ENCODE results near the gene SYNGR3. TPM values are rescaled to one million over a fixed set of nuclear protein-coding genes. Genes with fewer than 3 reads are reported as not detected.

SYNGR3 gene
- total and polyA plus RNA-seq, 2 of the 13 experiments (the other 11 are each of a cell fraction or from before 2014, with no cell fraction given) = 0.97 to 5.7 TPM

DNA sequence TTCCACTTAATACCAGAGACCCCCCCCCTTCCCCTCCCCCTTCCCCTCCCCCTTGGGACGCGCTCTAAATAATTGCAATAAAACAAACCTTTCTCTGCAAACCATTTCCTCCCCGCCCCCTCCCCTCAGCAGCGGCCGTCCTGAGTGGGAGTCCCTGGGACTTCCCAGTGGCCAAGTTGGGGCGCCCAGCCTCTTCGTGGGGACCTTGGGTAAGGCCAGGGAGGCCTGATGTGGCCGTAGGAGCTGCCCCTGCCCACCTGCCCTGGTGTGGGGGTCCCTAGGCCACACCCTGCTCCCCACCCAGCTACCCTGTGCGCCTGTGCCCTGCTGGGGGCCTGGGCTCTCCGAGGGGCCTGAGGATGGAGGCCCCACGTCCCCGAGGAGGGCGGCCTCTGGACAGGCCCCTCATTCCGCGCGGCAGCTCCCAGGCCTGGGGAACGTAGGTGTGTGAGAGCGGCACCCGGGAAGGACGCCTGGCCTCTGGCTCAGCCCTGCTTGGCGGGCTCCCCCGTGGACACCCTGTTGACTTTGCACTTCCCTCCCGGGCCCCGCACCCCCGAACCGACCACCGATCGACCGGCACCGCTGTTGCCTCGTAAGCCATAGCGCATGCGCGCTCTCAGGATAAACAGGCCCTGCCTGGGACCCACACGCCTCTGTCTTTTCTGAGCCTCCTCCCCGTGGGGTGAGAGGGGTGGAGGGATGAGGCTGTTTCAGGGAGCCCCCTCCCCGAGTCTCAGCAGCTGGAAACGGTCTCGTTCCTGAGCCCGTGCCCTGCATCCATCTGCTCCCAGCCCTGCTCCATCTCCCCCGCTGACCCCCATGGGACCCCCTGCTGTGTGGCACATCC is 48.8 kb downstream of the SYNGR3 start (continued):
- TF ChIP-seq, protein P1, sequence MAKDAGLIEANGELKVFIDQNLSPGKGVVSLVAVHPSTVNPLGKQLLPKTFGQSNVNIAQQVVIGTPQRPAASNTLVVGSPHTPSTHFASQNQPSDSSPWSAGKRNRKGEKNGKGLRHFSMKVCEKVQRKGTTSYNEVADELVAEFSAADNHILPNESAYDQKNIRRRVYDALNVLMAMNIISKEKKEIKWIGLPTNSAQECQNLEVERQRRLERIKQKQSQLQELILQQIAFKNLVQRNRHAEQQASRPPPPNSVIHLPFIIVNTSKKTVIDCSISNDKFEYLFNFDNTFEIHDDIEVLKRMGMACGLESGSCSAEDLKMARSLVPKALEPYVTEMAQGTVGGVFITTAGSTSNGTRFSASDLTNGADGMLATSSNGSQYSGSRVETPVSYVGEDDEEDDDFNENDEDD (CRISPR knock-in tag; IDR thresholded peaks at IDR 0.05; ENCODE audit: borderline replicate concordance) = peak; percentile 10; the same call in 1 of the 2 replicates
- TF ChIP-seq ZNF614 (CRISPR knock-in tag; IDR thresholded peaks at IDR 0.05; ENCODE audit: borderline replicate concordance) (no peak), FOXK1 (CRISPR knock-in tag; IDR thresholded peaks at IDR 0.05; ENCODE audit: borderline replicate concordance, low read depth) (no peak), AKAP8 (CRISPR knock-in tag; IDR thresholded peaks at IDR 0.05) (peak; percentile 26; the same call in 1 of the 2 replicates), CHD2 (IDR thresholded peaks at IDR 0.05; ENCODE audit: low read depth, low read length) (no peak), RORA (CRISPR knock-in tag; IDR thresholded peaks at IDR 0.05) (no peak), MAZ (IDR thresholded peaks at IDR 0.05; ENCODE audit: borderline replicate concordance, low read depth, low read length) (no peak), MAZ (CRISPR knock-in tag; IDR thresholded peaks at IDR 0.05; ENCODE audit: low read depth) (0 out of 2 replicates have a peak, but pooled peaks have one; percentile 2), HDAC6 (IDR thresholded peaks at IDR 0.05; ENCODE audit: low read depth, low read length) (no peak), ZNF83 (CRISPR knock-in tag; IDR thresholded peaks at IDR 0.05; ENCODE audit: borderline replicate concordance) (no peak)
- TF ChIP-seq, protein P2, sequence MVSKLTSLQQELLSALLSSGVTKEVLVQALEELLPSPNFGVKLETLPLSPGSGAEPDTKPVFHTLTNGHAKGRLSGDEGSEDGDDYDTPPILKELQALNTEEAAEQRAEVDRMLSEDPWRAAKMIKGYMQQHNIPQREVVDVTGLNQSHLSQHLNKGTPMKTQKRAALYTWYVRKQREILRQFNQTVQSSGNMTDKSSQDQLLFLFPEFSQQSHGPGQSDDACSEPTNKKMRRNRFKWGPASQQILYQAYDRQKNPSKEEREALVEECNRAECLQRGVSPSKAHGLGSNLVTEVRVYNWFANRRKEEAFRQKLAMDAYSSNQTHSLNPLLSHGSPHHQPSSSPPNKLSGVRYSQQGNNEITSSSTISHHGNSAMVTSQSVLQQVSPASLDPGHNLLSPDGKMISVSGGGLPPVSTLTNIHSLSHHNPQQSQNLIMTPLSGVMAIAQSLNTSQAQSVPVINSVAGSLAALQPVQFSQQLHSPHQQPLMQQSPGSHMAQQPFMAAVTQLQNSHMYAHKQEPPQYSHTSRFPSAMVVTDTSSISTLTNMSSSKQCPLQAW (CRISPR knock-in tag; IDR thresholded peaks at IDR 0.05) = no peak
- TF ChIP-seq, protein P3, sequence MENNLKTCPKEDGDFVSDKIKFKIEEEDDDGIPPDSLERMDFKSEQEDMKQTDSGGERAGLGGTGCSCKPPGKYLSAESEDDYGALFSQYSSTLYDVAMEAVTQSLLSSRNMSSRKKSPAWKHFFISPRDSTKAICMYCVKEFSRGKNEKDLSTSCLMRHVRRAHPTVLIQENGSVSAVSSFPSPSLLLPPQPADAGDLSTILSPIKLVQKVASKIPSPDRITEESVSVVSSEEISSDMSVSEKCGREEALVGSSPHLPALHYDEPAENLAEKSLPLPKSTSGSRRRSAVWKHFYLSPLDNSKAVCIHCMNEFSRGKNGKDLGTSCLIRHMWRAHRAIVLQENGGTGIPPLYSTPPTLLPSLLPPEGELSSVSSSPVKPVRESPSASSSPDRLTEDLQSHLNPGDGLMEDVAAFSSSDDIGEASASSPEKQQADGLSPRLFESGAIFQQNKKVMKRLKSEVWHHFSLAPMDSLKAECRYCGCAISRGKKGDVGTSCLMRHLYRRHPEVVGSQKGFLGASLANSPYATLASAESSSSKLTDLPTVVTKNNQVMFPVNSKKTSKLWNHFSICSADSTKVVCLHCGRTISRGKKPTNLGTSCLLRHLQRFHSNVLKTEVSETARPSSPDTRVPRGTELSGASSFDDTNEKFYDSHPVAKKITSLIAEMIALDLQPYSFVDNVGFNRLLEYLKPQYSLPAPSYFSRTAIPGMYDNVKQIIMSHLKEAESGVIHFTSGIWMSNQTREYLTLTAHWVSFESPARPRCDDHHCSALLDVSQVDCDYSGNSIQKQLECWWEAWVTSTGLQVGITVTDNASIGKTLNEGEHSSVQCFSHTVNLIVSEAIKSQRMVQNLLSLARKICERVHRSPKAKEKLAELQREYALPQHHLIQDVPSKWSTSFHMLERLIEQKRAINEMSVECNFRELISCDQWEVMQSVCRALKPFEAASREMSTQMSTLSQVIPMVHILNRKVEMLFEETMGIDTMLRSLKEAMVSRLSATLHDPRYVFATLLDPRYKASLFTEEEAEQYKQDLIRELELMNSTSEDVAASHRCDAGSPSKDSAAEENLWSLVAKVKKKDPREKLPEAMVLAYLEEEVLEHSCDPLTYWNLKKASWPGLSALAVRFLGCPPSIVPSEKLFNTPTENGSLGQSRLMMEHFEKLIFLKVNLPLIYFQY (CRISPR knock-in tag; IDR thresholded peaks at IDR 0.05; ENCODE audit: borderline replicate concordance) = no peak
- TF ChIP-seq, protein P4, sequence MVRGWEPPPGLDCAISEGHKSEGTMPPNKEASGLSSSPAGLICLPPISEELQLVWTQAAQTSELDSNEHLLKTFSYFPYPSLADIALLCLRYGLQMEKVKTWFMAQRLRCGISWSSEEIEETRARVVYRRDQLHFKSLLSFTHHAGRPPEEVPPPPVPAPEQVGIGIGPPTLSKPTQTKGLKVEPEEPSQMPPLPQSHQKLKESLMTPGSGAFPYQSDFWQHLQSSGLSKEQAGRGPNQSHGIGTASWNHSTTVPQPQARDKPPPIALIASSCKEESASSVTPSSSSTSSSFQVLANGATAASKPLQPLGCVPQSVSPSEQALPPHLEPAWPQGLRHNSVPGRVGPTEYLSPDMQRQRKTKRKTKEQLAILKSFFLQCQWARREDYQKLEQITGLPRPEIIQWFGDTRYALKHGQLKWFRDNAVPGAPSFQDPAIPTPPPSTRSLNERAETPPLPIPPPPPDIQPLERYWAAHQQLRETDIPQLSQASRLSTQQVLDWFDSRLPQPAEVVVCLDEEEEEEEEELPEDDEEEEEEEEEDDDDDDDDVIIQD (CRISPR knock-in tag; IDR thresholded peaks at IDR 0.05; ENCODE audit: low read depth) = no peak
- TF ChIP-seq, protein P5, sequence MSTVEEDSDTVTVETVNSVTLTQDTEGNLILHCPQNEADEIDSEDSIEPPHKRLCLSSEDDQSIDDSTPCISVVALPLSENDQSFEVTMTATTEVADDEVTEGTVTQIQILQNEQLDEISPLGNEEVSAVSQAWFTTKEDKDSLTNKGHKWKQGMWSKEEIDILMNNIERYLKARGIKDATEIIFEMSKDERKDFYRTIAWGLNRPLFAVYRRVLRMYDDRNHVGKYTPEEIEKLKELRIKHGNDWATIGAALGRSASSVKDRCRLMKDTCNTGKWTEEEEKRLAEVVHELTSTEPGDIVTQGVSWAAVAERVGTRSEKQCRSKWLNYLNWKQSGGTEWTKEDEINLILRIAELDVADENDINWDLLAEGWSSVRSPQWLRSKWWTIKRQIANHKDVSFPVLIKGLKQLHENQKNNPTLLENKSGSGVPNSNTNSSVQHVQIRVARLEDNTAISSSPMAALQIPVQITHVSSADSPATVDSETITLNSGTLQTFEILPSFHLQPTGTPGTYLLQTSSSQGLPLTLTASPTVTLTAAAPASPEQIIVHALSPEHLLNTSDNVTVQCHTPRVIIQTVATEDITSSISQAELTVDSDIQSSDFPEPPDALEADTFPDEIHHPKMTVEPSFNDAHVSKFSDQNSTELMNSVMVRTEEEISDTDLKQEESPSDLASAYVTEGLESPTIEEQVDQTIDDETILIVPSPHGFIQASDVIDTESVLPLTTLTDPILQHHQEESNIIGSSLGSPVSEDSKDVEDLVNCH (CRISPR knock-in tag; IDR thresholded peaks at IDR 0.05) = no peak
- TF ChIP-seq, protein P6, sequence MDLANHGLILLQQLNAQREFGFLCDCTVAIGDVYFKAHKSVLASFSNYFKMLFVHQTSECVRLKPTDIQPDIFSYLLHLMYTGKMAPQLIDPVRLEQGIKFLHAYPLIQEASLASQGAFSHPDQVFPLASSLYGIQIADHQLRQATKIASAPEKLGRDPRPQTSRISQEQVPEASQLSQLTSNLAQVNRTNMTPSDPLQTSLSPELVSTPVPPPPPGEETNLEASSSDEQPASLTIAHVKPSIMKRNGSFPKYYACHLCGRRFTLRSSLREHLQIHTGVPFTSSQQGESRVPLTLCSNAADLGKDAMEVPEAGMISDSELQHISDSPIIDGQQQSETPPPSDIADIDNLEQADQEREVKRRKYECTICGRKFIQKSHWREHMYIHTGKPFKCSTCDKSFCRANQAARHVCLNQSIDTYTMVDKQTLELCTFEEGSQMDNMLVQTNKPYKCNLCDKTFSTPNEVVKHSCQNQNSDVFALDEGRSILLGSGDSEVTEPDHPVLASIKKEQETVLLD (CRISPR knock-in tag; IDR thresholded peaks at IDR 0.05; ENCODE audit: low read depth) = no peak

Measured in HepG2 (cell line).